H9 (cell line): Measurements from ENCODE around the gene UNC13D. TPM values are rescaled to one million over a fixed set of nuclear protein-coding genes. Genes with fewer than 3 reads are reported as not detected.
"Not testable (repeated sequence)": the region's sequence is repeated elsewhere in the genome, so short reads cannot be mapped to it uniquely, and the experiment has no call there.

Source experiments
- DNase-seq: peaks from one replicate; pipeline ENCODE4 v3.0.0-alpha.2; 2017
- H2AFZ ChIP-seq: one replicate; pipeline ENCODE4 v1.6.1; 2013; ENCODE audit warnings: mild to moderate bottlenecking, low read length, control low read depth, moderate library complexity
- H2AK5ac ChIP-seq: 2 replicates; pipeline ENCODE4 v1.6.1; 2013; ENCODE audit warnings: low read length, control low read depth, mixed read lengths; ENCODE audit not compliant: insufficient read length
- H2BK120ac ChIP-seq: one replicate; pipeline ENCODE4 v1.6.1; 2013; ENCODE audit warnings: low read depth, mild to moderate bottlenecking, low read length, control low read depth, inconsistent platforms; ENCODE audit not compliant: poor library complexity, severe bottlenecking
- H2BK12ac ChIP-seq: 2 replicates; pipeline ENCODE4 v1.6.1; 2013; ENCODE audit warnings: low read length, control low read depth, mixed read lengths, low read depth; ENCODE audit not compliant: insufficient read length
- H2BK15ac ChIP-seq: 2 replicates; pipeline ENCODE4 v1.6.1; 2013; ENCODE audit warnings: low read depth, low read length, control low read depth
- H2BK20ac ChIP-seq: one replicate; pipeline ENCODE4 v1.6.1; 2013; ENCODE audit warnings: low read depth, mild to moderate bottlenecking, low read length, control low read depth, inconsistent platforms; ENCODE audit not compliant: poor library complexity, severe bottlenecking
- H2BK5ac ChIP-seq: 2 replicates; pipeline ENCODE4 v1.6.1; 2013; ENCODE audit warnings: low read length, control low read depth, mixed read lengths; ENCODE audit not compliant: insufficient read length
- H3K14ac ChIP-seq: 2 replicates; pipeline ENCODE4 v1.6.1; 2013; ENCODE audit warnings: low read length, control low read depth; ENCODE audit not compliant: insufficient read depth
- H3K18ac ChIP-seq: 2 replicates; pipeline ENCODE4 v1.6.1; 2013; ENCODE audit warnings: low read depth, mild to moderate bottlenecking, mixed read lengths, low read length, control low read depth; ENCODE audit not compliant: insufficient read length
- H3K23ac ChIP-seq: 2 replicates; pipeline ENCODE4 v1.6.1; 2013; ENCODE audit warnings: low read length, control low read depth, mixed read lengths, low read depth; ENCODE audit not compliant: insufficient read length
- H3K23me2 ChIP-seq: 2 replicates; pipeline ENCODE4 v1.6.1; 2013; ENCODE audit warnings: low read depth, mild to moderate bottlenecking, mixed read lengths, low read length, control low read depth; ENCODE audit not compliant: insufficient read length, poor library complexity, severe bottlenecking
- H3K27ac ChIP-seq: 2 replicates; pipeline ENCODE4 v1.5.1; 2013; ENCODE audit warnings: low read length, control low read depth, mixed read lengths, low read depth; ENCODE audit not compliant: insufficient read length
- H3K27me3 ChIP-seq: 2 replicates; pipeline ENCODE4 v1.6.1; 2013; ENCODE audit warnings: low read length, control low read depth, inconsistent platforms; ENCODE audit not compliant: insufficient read depth
- H3K4ac ChIP-seq: 2 replicates; pipeline ENCODE4 v1.6.1; 2013; ENCODE audit warnings: low read depth, mild to moderate bottlenecking, control low read depth, inconsistent platforms, low read length, moderate library complexity
- H3K4me1 ChIP-seq: 2 replicates; pipeline ENCODE4 v1.6.1; 2013; ENCODE audit warnings: low read length, control low read depth, inconsistent platforms; ENCODE audit not compliant: insufficient read depth
- H3K4me2 ChIP-seq: 2 replicates; pipeline ENCODE4 v1.6.1; 2013; ENCODE audit warnings: low read length, control low read depth, mixed read lengths; ENCODE audit not compliant: insufficient read length, insufficient read depth
- H3K56ac ChIP-seq: 2 replicates; pipeline ENCODE4 v1.6.1; 2013; ENCODE audit warnings: low read depth, mild to moderate bottlenecking, mixed read lengths, low read length, control low read depth; ENCODE audit not compliant: insufficient read length
- H3K79me1 ChIP-seq: 2 replicates; pipeline ENCODE4 v1.6.1; 2013; ENCODE audit warnings: low read depth, mild to moderate bottlenecking, moderate library complexity, low read length, control low read depth, inconsistent platforms; ENCODE audit not compliant: insufficient read depth, poor library complexity, severe bottlenecking
- H3K79me2 ChIP-seq: 2 replicates; pipeline ENCODE4 v1.6.1; 2013; ENCODE audit warnings: low read length, control low read depth, inconsistent platforms; ENCODE audit not compliant: insufficient read depth
- H3K9ac ChIP-seq: 2 replicates; pipeline ENCODE4 v1.6.1; 2013; ENCODE audit warnings: low read length, control low read depth, mixed read lengths; ENCODE audit not compliant: insufficient read length; ENCODE audit errors: extremely low read depth
- H3K9me3 ChIP-seq: one replicate; pipeline ENCODE4 v1.6.1; 2013; ENCODE audit warnings: low read depth, low read length, inconsistent platforms; ENCODE audit not compliant: control insufficient read depth
- H3T11ph ChIP-seq: one replicate; pipeline ENCODE4 v1.6.1; 2013; ENCODE audit warnings: mild to moderate bottlenecking, low read length, control low read depth, inconsistent platforms
- H4K20me1 ChIP-seq: one replicate; pipeline ENCODE4 v1.6.1; 2013; ENCODE audit not compliant: control insufficient read depth, insufficient read length, insufficient read depth
- H4K5ac ChIP-seq: 2 replicates; pipeline ENCODE4 v1.6.1; 2013; ENCODE audit warnings: low read depth, mild to moderate bottlenecking, mixed read lengths, low read length, control low read depth; ENCODE audit not compliant: insufficient read length
- H4K8ac ChIP-seq: replicated peaks from 2 replicates; pipeline ENCODE4 v1.6.1; 2013; ENCODE audit warnings: low read length, control low read depth, mixed read lengths, low read depth; ENCODE audit not compliant: insufficient read length
- H4K91ac ChIP-seq: 2 replicates; pipeline ENCODE4 v1.6.1; 2013; ENCODE audit warnings: low read depth, mild to moderate bottlenecking, moderate library complexity, mixed read lengths, low read length, control low read depth; ENCODE audit not compliant: insufficient read length
- H3K27ac Mint-ChIP-seq, 3 experiments: 2 replicates in 2 of 3; 3 replicates in 1 of 3; pipeline ENCODE4 v1.8.0; 2020 to 2021; ENCODE audit warnings: mixed read lengths in 3 of 3, mild to moderate bottlenecking in 1 of 3, moderate library complexity in 1 of 3
- H3K27me3 Mint-ChIP-seq: 2 replicates; pipeline ENCODE4 v1.8.0; 2021; ENCODE audit warnings: low read depth, mild to moderate bottlenecking, moderate library complexity, mixed read lengths
- H3K36me3 Mint-ChIP-seq, 3 experiments: 2 replicates in 2 of 3; 3 replicates in 1 of 3; pipeline ENCODE4 v1.8.0; 2020 to 2021; ENCODE audit warnings: low read depth in 3 of 3, mixed read lengths in 3 of 3; ENCODE audit not compliant: insufficient read depth in 1 of 3
- H3K4me1 Mint-ChIP-seq, 2 experiments: 2 replicates each; pipeline ENCODE4 v1.8.0; 2020; ENCODE audit warnings: mixed read lengths in 2 of 2
- H3K4me3 Mint-ChIP-seq, 2 experiments: 2 replicates in 1 of 2; 3 replicates in 1 of 2; pipeline ENCODE4 v1.8.0; 2020 to 2021; ENCODE audit warnings: mild to moderate bottlenecking in 2 of 2, mixed read lengths in 2 of 2, moderate library complexity in 1 of 2
- H3K9me3 Mint-ChIP-seq, 2 experiments: 2 replicates in 1 of 2; 3 replicates in 1 of 2; pipeline ENCODE4 v1.8.0; 2020; ENCODE audit warnings: mild to moderate bottlenecking in 2 of 2, mixed read lengths in 2 of 2, moderate library complexity in 1 of 2
- CTCF ChIP-seq: fragments of 200-600 bp; sonication (generic); conservative IDR thresholded peaks from 3 replicates; pipeline ENCODE4 v1.8.0; 2021; ENCODE audit warnings: antibody characterized with exemption, mild to moderate bottlenecking
- WGBS: extraction: QIAGEN DNeasy Blood & Tissue Kit; methylation state at CpG from one replicate; pipeline ENCODE4 v1.1.7; 2013; ENCODE audit warnings: missing lambda C conversion rate, low lambda C conversion rate, mixed read lengths; ENCODE audit not compliant: insufficient read length; ENCODE audit errors: extremely low coverage; 5-methylcytosine and 5-hydroxymethylcytosine counted together
- total RNA-seq: library from RNA; stranded (reverse); gene quantifications from 2 replicates; pipeline ENCODE4 v1.2.1, GENCODE V29; 2021

Gene UNC13D
- total RNA-seq, 1 experiment from 2014 or later, result 6.3 TPM

GRCh38 chr17:75872434-75873351 is 28.5 kb upstream of the UNC13D start:
- no peak overlapping the region; the same call in 1 of the 2 replicates for H3K4ac ChIP-seq
- no peaks in the 10 kb centered on the region for H3K9me3 Mint-ChIP-seq
- no peak overlapping the region for H2AK5ac ChIP-seq

GRCh38 chr17:75870228-75870627 is 26.0 kb upstream of the UNC13D start:
- not testable (repeated sequence) for H3K14ac ChIP-seq, H4K5ac ChIP-seq, H2AFZ ChIP-seq, H3K4me3 Mint-ChIP-seq, H2BK120ac ChIP-seq, H2BK15ac ChIP-seq, H4K20me1 ChIP-seq, H3K9ac ChIP-seq, H4K91ac ChIP-seq, H3K23ac ChIP-seq, H3K56ac ChIP-seq, H3K18ac ChIP-seq, H3K27ac ChIP-seq, H3K79me2 ChIP-seq, H3K9me3 Mint-ChIP-seq, H3K27ac Mint-ChIP-seq, H3K23me2 ChIP-seq, H3K9me3 ChIP-seq, H2BK5ac ChIP-seq, H3K36me3 Mint-ChIP-seq, H4K8ac ChIP-seq, H3K4me2 ChIP-seq, DNase-seq, H3K79me1 ChIP-seq, H3K4ac ChIP-seq, H3K27me3 ChIP-seq, H2BK20ac ChIP-seq, H3K4me1 ChIP-seq, H3T11ph ChIP-seq, H2AK5ac ChIP-seq, H3K27me3 Mint-ChIP-seq, H2BK12ac ChIP-seq
- no CpG with 5 or more reads among the region's 10 CpGs for WGBS
- peaks cover 10 to 16% of the 10 kb centered on the region in 2 experiments for H3K4me1 Mint-ChIP-seq

More at GRCh38 chr17:75872434-75873351, 28.5 kb upstream of the UNC13D start:
- peak overlapping the region; percentile 34 for H3K14ac ChIP-seq
- peak; percentile 75 for DNase-seq
- peaks cover 3% of the 10 kb centered on the region; the same call in 1 of the 2 replicates for H3K4me1 ChIP-seq
- H3T11ph ChIP-seq, result no peak overlapping the region
- Mint-ChIP-seq H3K4me3 (no peak overlapping the region), H3K27me3 (peaks cover 14% of the 10 kb centered on the region), H3K27ac (peak overlapping the region in 1 of 3 experiments; percentile 77; a peak in 2 of 7 replicates), H3K36me3 (no peaks in the 10 kb centered on the region; a peak in 2 of 7 replicates), H3K4me1 (peaks cover 27 to 29% of the 10 kb centered on the region in 2 experiments)
- H3K23me2 ChIP-seq, result peaks cover 10% of the 10 kb centered on the region
- H3K9me3 ChIP-seq, result no peaks in the 10 kb centered on the region
- H2BK120ac ChIP-seq, result peak overlapping the region; percentile 69
- no peak overlapping the region for H2AFZ ChIP-seq
- WGBS, result no CpG with 5 or more reads among the region's 13 CpGs
- no peaks in the 10 kb centered on the region for H3K79me1 ChIP-seq
- no peak overlapping the region for H4K5ac ChIP-seq
- no peak overlapping the region for H3K4me2 ChIP-seq
- H2BK12ac ChIP-seq, result no peak overlapping the region
- H4K91ac ChIP-seq, result no peak overlapping the region
- H3K18ac ChIP-seq, result peak overlapping the region; percentile 72
- no peaks in the 10 kb centered on the region for H4K20me1 ChIP-seq
- H3K79me2 ChIP-seq, result no peaks in the 10 kb centered on the region
- TF ChIP-seq CTCF, result no peak
- H3K27ac ChIP-seq, result no peak overlapping the region
- no peak overlapping the region for H2BK15ac ChIP-seq
- H3K27me3 ChIP-seq, result peaks cover 3% of the 10 kb centered on the region; the same call in 1 of the 2 replicates
- no peak overlapping the region for H3K9ac ChIP-seq
- H3K23ac ChIP-seq, result no peak overlapping the region
- H2BK20ac ChIP-seq, result no peak overlapping the region
- H3K56ac ChIP-seq, result no peak overlapping the region
- no peak overlapping the region for H2BK5ac ChIP-seq
- H4K8ac ChIP-seq, result no peak overlapping the region
